ENCODE measurements around the gene MORC2.

- TF ChIP-seq CTCF (IDR thresholded peaks at IDR 0.05) (no peak), POLR2A (IDR thresholded peaks at IDR 0.05) (no peak)
Observed at GRCh38 chr22:30918761-30919160, 49.8 kb downstream of the MORC2 start.

Measured in esophagus squamous epithelium (tissue), 4 donors.